SK-N-SH (cell line): ENCODE results near the gene ALAS1. TPM values are rescaled to one million over a fixed set of nuclear protein-coding genes. Genes with fewer than 3 reads are reported as not detected.

Experiments used
- CTCF ChIA-PET: fragments of 300-600, 350-600 bp; formaldehyde crosslinking; extraction: SDS; loops from one replicate; lab custom pipeline; 2021; lab: Yijun Ruan, JAX
- POLR2A ChIA-PET: fragments of 350-600 bp; sonication (Branson Sonifier 250); formaldehyde crosslinking; extraction: SDS; loops from one replicate; lab custom pipeline; 2020; ENCODE audit warnings: antibody characterized with exemption, inconsistent platforms; lab: Yijun Ruan, JAX
- DNase-seq: peaks from one replicate; pipeline ENCODE4 v3.0.0; 2012
- H2AFZ ChIP-seq: fragments of 200-600 bp; sonication (generic); 2 replicates; pipeline ENCODE4 v1.8.1; 2016; ENCODE audit warnings: antibody characterized with exemption, mild to moderate bottlenecking, low read depth
- H3F3A ChIP-seq: fragments of 200-600 bp; sonication (generic); replicated peaks from 2 replicates; pipeline ENCODE3; 2016; ENCODE audit warnings: antibody characterized with exemption, mild to moderate bottlenecking; ENCODE audit not compliant: insufficient read depth
- H3K27ac ChIP-seq, 2 experiments: fragments of 200-500 bp in 1 of 2; fragments of 200-600 bp in 1 of 2; sonication (Bioruptor generic) in 1 of 2; sonication (generic), shearing (Covaris generic) in 1 of 2; 2 replicates each; pipeline versions ENCODE4 v1.5.1 to v1.6.1; 2014 to 2016; ENCODE audit warnings: low read depth in 2 of 2, inconsistent platforms in 1 of 2, low read length in 1 of 2, mild to moderate bottlenecking in 1 of 2, mixed read lengths in 1 of 2
- H3K27me3 ChIP-seq: fragments of 200-600 bp; sonication (generic), shearing (Covaris generic); 2 replicates; pipeline ENCODE4 v1.6.1; 2016; ENCODE audit warnings: mixed run types; ENCODE audit not compliant: insufficient read depth
- H3K36me3 ChIP-seq, 2 experiments: fragments of 200-500 bp in 1 of 2; fragments of 200-600 bp in 1 of 2; sonication (Bioruptor generic) in 1 of 2; sonication (generic) in 1 of 2; replicated peaks in 1 of 2; 2 replicates each; pipeline versions ENCODE3 to v1.5.1; 2014 to 2016; ENCODE audit warnings: low read length in 1 of 2, mild to moderate bottlenecking in 1 of 2; ENCODE audit not compliant: insufficient read depth in 2 of 2, control insufficient read depth in 1 of 2
- H3K4me1 ChIP-seq, 2 experiments: fragments of 200-500 bp in 1 of 2; fragments of 200-600 bp in 1 of 2; sonication (Bioruptor generic) in 1 of 2; sonication (generic), shearing (Covaris generic) in 1 of 2; 2 replicates each; pipeline versions ENCODE4 v1.5.1 to v1.6.1; 2014 to 2016; ENCODE audit warnings: low read depth in 1 of 2, low read length in 1 of 2, mixed run types in 1 of 2; ENCODE audit not compliant: insufficient read depth in 2 of 2, control insufficient read depth in 1 of 2
- H3K4me2 ChIP-seq: fragments of 200-600 bp; sonication (generic), shearing (Covaris generic); 2 replicates; pipeline ENCODE4 v1.6.1; 2017; ENCODE audit warnings: mixed run types
- H3K4me3 ChIP-seq, 2 experiments: fragments of 200-500 bp in 1 of 2; fragments of 200-600 bp in 1 of 2; sonication (Bioruptor generic) in 1 of 2; sonication (generic), shearing (Covaris generic) in 1 of 2; 2 replicates each; pipeline versions ENCODE4 v1.5.1 to v1.8.1; 2014 to 2016; ENCODE audit warnings: low read depth in 2 of 2, inconsistent platforms in 1 of 2, low read length in 1 of 2, mild to moderate bottlenecking in 1 of 2, mixed read lengths in 1 of 2, moderate library complexity in 1 of 2
- H3K79me2 ChIP-seq: fragments of 200-600 bp; sonication (generic); 2 replicates; pipeline ENCODE4 v1.8.1; 2017; ENCODE audit warnings: mild to moderate bottlenecking; ENCODE audit not compliant: insufficient read depth
- H3K9ac ChIP-seq: fragments of 200-600 bp; sonication (generic); 2 replicates; pipeline ENCODE4 v1.6.1; 2017; ENCODE audit warnings: mixed run types
- H3K9me2 ChIP-seq: fragments of 200-600 bp; sonication (generic); 2 replicates; pipeline ENCODE4 v1.6.1; 2017; ENCODE audit warnings: mixed run types
- H3K9me3 ChIP-seq: fragments of 200-600 bp; sonication (generic); 2 replicates; pipeline ENCODE4 v1.6.1; 2017; ENCODE audit warnings: mixed run types, mild to moderate bottlenecking, moderate library complexity
- H4K20me1 ChIP-seq: fragments of 200-600 bp; sonication (generic); 2 replicates; pipeline ENCODE4 v1.6.1; 2017; ENCODE audit warnings: mild to moderate bottlenecking, mixed run types; ENCODE audit not compliant: insufficient read depth
- CHD2 ChIP-seq: fragments of 150-350 bp; IDR thresholded peaks from 2 replicates; pipeline ENCODE4 v1.6.1; 2018; ENCODE audit warnings: low read length; ENCODE audit not compliant: partially characterized antibody
- FOXM1 ChIP-seq: IDR thresholded peaks from 2 replicates; pipeline ENCODE4 v1.4.0; 2012; ENCODE audit warnings: low read depth, mild to moderate bottlenecking
- GABPA ChIP-seq: IDR thresholded peaks from 2 replicates; pipeline ENCODE4 v1.4.0; 2012; ENCODE audit warnings: low read depth, mild to moderate bottlenecking
- JUND ChIP-seq: IDR thresholded peaks from 2 replicates; pipeline ENCODE4 v1.4.0; 2012
- MXI1 ChIP-seq: IDR thresholded peaks from 2 replicates; pipeline ENCODE4 v1.6.1; 2012; ENCODE audit warnings: mild to moderate bottlenecking, low read depth, low read length, improper control_type of control experiment
- PBX3 ChIP-seq: IDR thresholded peaks from 2 replicates; pipeline ENCODE4; 2012
- POLR2AphosphoS5 ChIP-seq: IDR thresholded peaks from 2 replicates; pipeline ENCODE4 v1.6.1; 2012; ENCODE audit warnings: low read depth, low read length
- RAD21 ChIP-seq: IDR thresholded peaks from 2 replicates; pipeline ENCODE4 v1.6.1; 2012; ENCODE audit warnings: mild to moderate bottlenecking, low read length
- RXRA ChIP-seq: IDR thresholded peaks from 2 replicates; pipeline ENCODE4 v1.4.0; 2012; ENCODE audit warnings: low read depth, mild to moderate bottlenecking, borderline replicate concordance
- SIN3A ChIP-seq: IDR thresholded peaks from 2 replicates; pipeline ENCODE4 v1.6.1; 2012; ENCODE audit warnings: low read depth, mild to moderate bottlenecking, low read length, moderate library complexity, borderline replicate concordance
- SMC3 ChIP-seq: IDR thresholded peaks from 2 replicates; pipeline ENCODE4 v1.6.1; 2012; ENCODE audit warnings: low read depth, low read length, improper control_type of control experiment
- TCF12 ChIP-seq: IDR thresholded peaks from 2 replicates; pipeline ENCODE4 v1.4.0; 2012
- USF1 ChIP-seq: IDR thresholded peaks from 2 replicates; pipeline ENCODE4 v1.4.0; 2012; ENCODE audit warnings: low read depth, borderline replicate concordance
- WGBS: methylation state at CpG from one replicate; pipeline ENCODE4 v1.1.6; 2017; ENCODE audit warnings: low lambda C conversion rate; 5-methylcytosine and 5-hydroxymethylcytosine counted together
- polyA plus RNA-seq, 3 experiments: library from polyadenylated mRNA; depleted of rRNA; stranded (reverse); fragments of >200 nt; gene quantifications; 2 replicates each; pipeline ENCODE4 v1.2.3, GENCODE V29; 2012
- TF ChIP-seq, protein P1 (sequence below): IDR thresholded peaks from 2 replicates; pipeline ENCODE4 v1.6.1; 2012; ENCODE audit warnings: mild to moderate bottlenecking, low read depth, low read length, moderate library complexity
- TF ChIP-seq, protein P2 (sequence below): fragments of 200-600 bp; sonication (generic); IDR thresholded peaks from 2 replicates; pipeline ENCODE4 v1.6.1; 2017; ENCODE audit warnings: antibody characterized with exemption, mild to moderate bottlenecking, moderate library complexity

The ALAS1 gene
- polyA plus RNA-seq, 1 of the 3 experiments (the other 2 are of a cell fraction): 47.9 TPM

- Histone ChIP-seq H3K4me1 (peaks cover 8 to 23% of the 10 kb centered on the region in 2 experiments; a peak in 3 of 4 replicates), H3K27ac (peak overlapping the region in 1 of 2 experiments; percentile 51; a peak in 1 of 4 replicates), H2AFZ (no peak overlapping the region), H3K9me3 (no peaks in the 10 kb centered on the region), H4K20me1 (peaks cover 23% of the 10 kb centered on the region), H3K9me2 (no peaks in the 10 kb centered on the region), H3F3A (peaks cover 4% of the 10 kb centered on the region), H3K4me3 (no peak overlapping the region), H3K9ac (no peak overlapping the region), H3K4me2 (no peak overlapping the region), H3K27me3 (no peaks in the 10 kb centered on the region), H3K79me2 (peaks cover 57% of the 10 kb centered on the region), H3K36me3 (peaks cover 16 to 42% of the 10 kb centered on the region in 2 experiments)
- CTCF ChIA-PET: interaction anchor here (0.7 to 11.8 kb wide), 21 partner anchors 9 to 228 kb away, joined by 3 to 257 read pairs (median 5); partner anchors contain the start of genes TLR9 and WDR82
- POLR2A ChIA-PET: no interaction called here
- no peak for DNase-seq
- no peak for TF ChIP-seq JUND
- peak; percentile 52 for TF ChIP-seq RAD21
- no peak for TF ChIP-seq PBX3
- TF ChIP-seq USF1: no peak
- TF ChIP-seq CHD2: no peak
- TF ChIP-seq FOXM1: no peak
- TF ChIP-seq MXI1: no peak
- no peak for TF ChIP-seq POLR2AphosphoS5
- TF ChIP-seq SIN3A: no peak
- TF ChIP-seq SMC3: no peak; the same call in 1 of the 2 replicates
- no peak for TF ChIP-seq GABPA
- no peak for TF ChIP-seq TCF12
- TF ChIP-seq, protein P1, sequence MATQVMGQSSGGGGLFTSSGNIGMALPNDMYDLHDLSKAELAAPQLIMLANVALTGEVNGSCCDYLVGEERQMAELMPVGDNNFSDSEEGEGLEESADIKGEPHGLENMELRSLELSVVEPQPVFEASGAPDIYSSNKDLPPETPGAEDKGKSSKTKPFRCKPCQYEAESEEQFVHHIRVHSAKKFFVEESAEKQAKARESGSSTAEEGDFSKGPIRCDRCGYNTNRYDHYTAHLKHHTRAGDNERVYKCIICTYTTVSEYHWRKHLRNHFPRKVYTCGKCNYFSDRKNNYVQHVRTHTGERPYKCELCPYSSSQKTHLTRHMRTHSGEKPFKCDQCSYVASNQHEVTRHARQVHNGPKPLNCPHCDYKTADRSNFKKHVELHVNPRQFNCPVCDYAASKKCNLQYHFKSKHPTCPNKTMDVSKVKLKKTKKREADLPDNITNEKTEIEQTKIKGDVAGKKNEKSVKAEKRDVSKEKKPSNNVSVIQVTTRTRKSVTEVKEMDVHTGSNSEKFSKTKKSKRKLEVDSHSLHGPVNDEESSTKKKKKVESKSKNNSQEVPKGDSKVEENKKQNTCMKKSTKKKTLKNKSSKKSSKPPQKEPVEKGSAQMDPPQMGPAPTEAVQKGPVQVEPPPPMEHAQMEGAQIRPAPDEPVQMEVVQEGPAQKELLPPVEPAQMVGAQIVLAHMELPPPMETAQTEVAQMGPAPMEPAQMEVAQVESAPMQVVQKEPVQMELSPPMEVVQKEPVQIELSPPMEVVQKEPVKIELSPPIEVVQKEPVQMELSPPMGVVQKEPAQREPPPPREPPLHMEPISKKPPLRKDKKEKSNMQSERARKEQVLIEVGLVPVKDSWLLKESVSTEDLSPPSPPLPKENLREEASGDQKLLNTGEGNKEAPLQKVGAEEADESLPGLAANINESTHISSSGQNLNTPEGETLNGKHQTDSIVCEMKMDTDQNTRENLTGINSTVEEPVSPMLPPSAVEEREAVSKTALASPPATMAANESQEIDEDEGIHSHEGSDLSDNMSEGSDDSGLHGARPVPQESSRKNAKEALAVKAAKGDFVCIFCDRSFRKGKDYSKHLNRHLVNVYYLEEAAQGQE: no peak
- TF ChIP-seq, protein P2, sequence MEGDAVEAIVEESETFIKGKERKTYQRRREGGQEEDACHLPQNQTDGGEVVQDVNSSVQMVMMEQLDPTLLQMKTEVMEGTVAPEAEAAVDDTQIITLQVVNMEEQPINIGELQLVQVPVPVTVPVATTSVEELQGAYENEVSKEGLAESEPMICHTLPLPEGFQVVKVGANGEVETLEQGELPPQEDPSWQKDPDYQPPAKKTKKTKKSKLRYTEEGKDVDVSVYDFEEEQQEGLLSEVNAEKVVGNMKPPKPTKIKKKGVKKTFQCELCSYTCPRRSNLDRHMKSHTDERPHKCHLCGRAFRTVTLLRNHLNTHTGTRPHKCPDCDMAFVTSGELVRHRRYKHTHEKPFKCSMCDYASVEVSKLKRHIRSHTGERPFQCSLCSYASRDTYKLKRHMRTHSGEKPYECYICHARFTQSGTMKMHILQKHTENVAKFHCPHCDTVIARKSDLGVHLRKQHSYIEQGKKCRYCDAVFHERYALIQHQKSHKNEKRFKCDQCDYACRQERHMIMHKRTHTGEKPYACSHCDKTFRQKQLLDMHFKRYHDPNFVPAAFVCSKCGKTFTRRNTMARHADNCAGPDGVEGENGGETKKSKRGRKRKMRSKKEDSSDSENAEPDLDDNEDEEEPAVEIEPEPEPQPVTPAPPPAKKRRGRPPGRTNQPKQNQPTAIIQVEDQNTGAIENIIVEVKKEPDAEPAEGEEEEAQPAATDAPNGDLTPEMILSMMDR: peak; percentile 29
- no peak for TF ChIP-seq RXRA
- WGBS: 94% methylated on average over 26 of the region's 28 CpGs
These were observed 34.5 kb downstream of the ALAS1 start for GRCh38 chr3:52232279-52233107.
